Measurements from ENCODE around the gene DHX35. TPM values are rescaled to one million over a fixed set of nuclear protein-coding genes. Genes with fewer than 3 reads are reported as not detected.
A peak's percentile ranks its signal among the peaks of the same experiment; 100 is the strongest.

DHX35 gene
- total and polyA plus RNA-seq, 2 of the 13 experiments (the other 11 are each of a cell fraction or from before 2014, with no cell fraction given): 25.8 to 28.7 TPM

DNA sequence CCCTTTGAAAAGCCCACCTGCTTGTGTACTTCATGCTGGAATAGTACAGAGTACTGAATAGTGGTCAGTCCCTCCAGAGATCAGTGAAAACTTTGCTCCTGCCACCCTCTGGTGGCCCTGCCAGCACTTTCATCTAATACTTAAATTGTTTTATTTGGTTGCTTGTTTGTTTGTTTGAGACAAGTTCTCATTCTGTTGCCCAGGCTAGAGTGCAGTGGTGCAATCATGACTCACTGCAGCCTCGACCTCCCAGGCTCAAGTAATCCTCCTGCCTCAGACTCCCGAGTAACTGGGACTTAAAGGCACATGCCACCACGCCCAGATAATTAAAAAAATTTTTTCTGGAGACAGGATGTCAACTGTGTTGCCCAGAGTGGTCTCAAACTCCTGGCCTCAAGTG lies 26.9 kb upstream of the DHX35 start (continued):
- TF ChIP-seq MLXIP (CRISPR knock-in tag; IDR thresholded peaks at IDR 0.05; ENCODE audit: borderline replicate concordance) (no peak), ZNF274 (CRISPR knock-in tag; IDR thresholded peaks at IDR 0.05) (no peak), BHLHE40 (IDR thresholded peaks at IDR 0.05; ENCODE audit: low read length) (no peak), ZMAT3 (CRISPR knock-in tag; conservative IDR thresholded peaks at IDR 0.05) (no peak), SMC3 (IDR thresholded peaks at IDR 0.05; ENCODE audit: low read length) (peak; percentile 56; the same call in 1 of the 2 replicates), ATF7 (IDR thresholded peaks at IDR 0.05) (no peak), ATF7 (CRISPR knock-in tag; IDR thresholded peaks at IDR 0.05) (no peak), ZNF33A (CRISPR knock-in tag; IDR thresholded peaks at IDR 0.05; ENCODE audit: borderline replicate concordance) (no peak), RFX5 (IDR thresholded peaks at IDR 0.05; ENCODE audit: low read depth, low read length) (no peak), TBX3 (IDR thresholded peaks at IDR 0.05; ENCODE audit: borderline replicate concordance) (no peak), NR2F6 (IDR thresholded peaks at IDR 0.05) (no peak), NR2F6 (CRISPR knock-in tag; IDR thresholded peaks at IDR 0.05) (0 out of 2 replicates have a peak, but pooled peaks have one; percentile 6), ARNT2 (CRISPR knock-in tag; IDR thresholded peaks at IDR 0.05; ENCODE audit: low read depth) (no peak), AGO1 (IDR thresholded peaks at IDR 0.05; ENCODE audit: low read depth, low read length, poor library complexity, severe bottlenecking) (no peak), ZNF3 (CRISPR knock-in tag; IDR thresholded peaks at IDR 0.05) (0 out of 2 replicates have a peak, but pooled peaks have one; percentile 58), ZNF33B (CRISPR knock-in tag; IDR thresholded peaks at IDR 0.05) (no peak), ZNF570 (CRISPR knock-in tag; IDR thresholded peaks at IDR 0.05; ENCODE audit: borderline replicate concordance) (no peak), BATF2 (CRISPR knock-in tag; IDR thresholded peaks at IDR 0.05) (no peak)
- TF ChIP-seq, protein P1, sequence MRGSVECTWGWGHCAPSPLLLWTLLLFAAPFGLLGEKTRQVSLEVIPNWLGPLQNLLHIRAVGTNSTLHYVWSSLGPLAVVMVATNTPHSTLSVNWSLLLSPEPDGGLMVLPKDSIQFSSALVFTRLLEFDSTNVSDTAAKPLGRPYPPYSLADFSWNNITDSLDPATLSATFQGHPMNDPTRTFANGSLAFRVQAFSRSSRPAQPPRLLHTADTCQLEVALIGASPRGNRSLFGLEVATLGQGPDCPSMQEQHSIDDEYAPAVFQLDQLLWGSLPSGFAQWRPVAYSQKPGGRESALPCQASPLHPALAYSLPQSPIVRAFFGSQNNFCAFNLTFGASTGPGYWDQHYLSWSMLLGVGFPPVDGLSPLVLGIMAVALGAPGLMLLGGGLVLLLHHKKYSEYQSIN (CRISPR knock-in tag; IDR thresholded peaks at IDR 0.05; ENCODE audit: borderline replicate concordance): no peak
- TF ChIP-seq, protein P2, sequence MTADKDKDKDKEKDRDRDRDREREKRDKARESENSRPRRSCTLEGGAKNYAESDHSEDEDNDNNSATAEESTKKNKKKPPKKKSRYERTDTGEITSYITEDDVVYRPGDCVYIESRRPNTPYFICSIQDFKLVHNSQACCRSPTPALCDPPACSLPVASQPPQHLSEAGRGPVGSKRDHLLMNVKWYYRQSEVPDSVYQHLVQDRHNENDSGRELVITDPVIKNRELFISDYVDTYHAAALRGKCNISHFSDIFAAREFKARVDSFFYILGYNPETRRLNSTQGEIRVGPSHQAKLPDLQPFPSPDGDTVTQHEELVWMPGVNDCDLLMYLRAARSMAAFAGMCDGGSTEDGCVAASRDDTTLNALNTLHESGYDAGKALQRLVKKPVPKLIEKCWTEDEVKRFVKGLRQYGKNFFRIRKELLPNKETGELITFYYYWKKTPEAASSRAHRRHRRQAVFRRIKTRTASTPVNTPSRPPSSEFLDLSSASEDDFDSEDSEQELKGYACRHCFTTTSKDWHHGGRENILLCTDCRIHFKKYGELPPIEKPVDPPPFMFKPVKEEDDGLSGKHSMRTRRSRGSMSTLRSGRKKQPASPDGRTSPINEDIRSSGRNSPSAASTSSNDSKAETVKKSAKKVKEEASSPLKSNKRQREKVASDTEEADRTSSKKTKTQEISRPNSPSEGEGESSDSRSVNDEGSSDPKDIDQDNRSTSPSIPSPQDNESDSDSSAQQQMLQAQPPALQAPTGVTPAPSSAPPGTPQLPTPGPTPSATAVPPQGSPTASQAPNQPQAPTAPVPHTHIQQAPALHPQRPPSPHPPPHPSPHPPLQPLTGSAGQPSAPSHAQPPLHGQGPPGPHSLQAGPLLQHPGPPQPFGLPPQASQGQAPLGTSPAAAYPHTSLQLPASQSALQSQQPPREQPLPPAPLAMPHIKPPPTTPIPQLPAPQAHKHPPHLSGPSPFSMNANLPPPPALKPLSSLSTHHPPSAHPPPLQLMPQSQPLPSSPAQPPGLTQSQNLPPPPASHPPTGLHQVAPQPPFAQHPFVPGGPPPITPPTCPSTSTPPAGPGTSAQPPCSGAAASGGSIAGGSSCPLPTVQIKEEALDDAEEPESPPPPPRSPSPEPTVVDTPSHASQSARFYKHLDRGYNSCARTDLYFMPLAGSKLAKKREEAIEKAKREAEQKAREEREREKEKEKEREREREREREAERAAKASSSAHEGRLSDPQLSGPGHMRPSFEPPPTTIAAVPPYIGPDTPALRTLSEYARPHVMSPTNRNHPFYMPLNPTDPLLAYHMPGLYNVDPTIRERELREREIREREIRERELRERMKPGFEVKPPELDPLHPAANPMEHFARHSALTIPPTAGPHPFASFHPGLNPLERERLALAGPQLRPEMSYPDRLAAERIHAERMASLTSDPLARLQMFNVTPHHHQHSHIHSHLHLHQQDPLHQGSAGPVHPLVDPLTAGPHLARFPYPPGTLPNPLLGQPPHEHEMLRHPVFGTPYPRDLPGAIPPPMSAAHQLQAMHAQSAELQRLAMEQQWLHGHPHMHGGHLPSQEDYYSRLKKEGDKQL (CRISPR knock-in tag; IDR thresholded peaks at IDR 0.05; ENCODE audit: low read depth): no peak
- TF ChIP-seq, protein P3, sequence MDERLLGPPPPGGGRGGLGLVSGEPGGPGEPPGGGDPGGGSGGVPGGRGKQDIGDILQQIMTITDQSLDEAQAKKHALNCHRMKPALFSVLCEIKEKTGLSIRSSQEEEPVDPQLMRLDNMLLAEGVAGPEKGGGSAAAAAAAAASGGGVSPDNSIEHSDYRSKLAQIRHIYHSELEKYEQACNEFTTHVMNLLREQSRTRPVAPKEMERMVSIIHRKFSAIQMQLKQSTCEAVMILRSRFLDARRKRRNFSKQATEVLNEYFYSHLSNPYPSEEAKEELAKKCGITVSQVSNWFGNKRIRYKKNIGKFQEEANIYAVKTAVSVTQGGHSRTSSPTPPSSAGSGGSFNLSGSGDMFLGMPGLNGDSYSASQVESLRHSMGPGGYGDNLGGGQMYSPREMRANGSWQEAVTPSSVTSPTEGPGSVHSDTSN (CRISPR knock-in tag; IDR thresholded peaks at IDR 0.05): no peak

All from HepG2 (cell line).